NCI-H2171 (cell line): ENCODE measurements around the gene MELTF.
"Not testable (repeated sequence)": the region's sequence is repeated elsewhere in the genome, so short reads cannot be mapped to it uniquely, and the experiment has no call there.

Experiments used
- DNase-seq: peaks from one replicate; lab custom pipeline; 2025; lab: John Stamatoyannopoulos, UW

MELTF gene

DNA sequence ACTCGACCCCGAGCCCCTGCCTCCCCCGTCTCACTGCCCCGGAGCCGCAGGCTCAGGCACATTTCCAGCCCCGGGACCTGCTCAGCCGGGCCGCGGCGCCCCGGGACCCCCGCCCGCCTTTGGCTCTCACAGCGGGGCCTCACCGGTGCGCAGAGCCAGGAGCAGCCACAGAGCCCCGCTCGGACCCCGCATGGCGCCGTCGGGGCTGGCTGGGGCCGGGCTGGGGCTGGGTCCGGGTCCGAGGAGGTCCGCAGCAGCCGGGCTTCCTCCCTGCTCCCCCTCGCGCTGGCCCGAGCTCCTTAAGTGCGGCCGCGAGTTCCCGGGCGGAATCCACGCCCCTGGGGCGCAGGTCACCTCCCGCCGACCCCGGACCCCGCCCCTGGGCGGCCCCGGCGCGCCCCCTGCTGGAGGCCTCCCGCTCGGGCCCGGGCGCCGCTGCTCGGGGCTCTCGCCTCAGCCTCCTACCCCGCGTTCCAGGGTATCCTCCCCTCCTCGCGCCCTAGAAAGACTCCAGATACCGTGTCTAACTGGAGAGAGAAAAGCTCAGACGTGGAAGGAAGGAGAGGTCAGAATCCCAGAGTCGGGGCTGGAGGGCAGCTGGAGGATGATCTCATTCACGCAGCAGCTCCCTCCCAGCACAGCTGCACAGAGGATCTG lies at the start of gene MELTF:
Gene MELTF, minus strand, starts transcription at position 307 of the 657 bp plus-strand sequence. Its CDS starts 115 bp downstream, at position 192.
- peak; percentile 47 for DNase-seq

DNA sequence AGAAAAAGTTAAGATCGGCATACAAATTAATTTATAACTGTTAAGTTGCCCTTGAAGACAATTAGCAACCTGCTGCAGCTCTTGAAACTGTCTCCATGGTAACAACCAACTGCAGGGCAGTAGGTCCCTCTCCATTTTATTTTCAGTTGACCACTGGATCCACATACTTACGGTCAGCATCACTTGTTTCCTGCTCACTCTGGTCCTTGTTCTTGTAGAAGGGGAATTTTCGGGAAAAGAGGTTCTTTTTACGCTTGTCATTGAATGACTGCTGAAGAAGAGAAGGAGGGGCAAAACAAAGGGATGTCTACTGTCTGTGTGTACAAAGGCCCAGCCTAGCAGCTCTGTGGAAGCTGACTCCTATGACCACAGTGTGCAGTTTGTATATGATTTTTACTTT lies 46.8 kb upstream of the MELTF start:
- DNase-seq = no peak

DNA sequence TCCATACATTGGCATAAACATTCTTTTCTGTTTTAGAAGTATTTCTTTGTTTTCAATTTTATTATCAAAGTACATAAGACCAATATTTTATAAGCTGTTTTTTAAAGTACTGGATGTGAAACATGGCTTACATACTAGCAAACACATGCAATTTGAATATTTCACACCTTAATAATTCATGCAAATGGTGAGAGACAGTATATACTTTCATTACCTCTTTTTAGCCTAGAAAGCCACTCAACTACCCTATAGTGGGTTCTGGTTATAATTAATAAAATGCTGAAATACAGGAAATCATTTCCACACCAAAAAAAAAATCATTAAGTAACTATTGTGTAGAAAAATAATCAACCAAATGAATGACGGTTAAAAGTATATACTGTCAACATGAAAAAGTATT lies 38.5 kb upstream of the MELTF start:
- DNase-seq = no peak

DNA sequence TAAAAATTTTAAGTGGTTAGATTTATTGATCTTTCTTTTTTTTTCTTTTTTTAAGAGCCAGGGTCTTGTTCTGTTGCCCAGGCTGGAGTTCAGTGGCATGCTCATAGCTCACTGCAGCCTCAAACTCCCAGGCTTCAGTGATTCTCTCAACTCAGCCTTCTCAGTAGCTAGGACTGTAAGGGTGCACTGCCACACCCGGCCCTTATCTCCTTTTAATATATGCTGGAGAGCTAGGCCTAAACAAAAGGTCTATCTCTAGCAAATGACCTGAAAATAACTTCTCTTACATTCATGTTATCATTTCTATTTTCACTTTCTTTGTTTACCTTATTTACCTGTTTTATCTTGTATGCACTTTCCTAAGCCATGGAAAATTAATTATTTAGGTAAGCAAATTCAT lies 35.2 kb upstream of the MELTF start:
- DNase-seq = no peak

DNA sequence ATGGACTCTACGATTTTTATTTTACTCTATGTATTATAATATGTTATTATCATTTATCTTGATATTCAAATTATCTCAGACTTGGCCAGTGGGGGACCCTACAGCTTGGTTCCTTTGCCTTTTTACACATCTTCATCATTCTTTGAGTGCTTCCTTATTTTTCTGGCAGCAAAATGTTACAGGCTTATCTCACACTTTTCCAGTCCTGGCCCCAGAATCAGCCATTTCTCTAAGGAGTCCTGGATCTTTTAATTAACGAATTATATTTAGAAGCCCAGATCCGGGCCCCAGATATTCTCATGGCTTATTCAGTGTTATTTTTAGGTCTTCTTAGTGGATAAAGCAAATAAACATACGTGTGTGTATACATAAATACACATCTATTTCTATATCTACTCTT lies 32.8 kb upstream of the MELTF start:
- DNase-seq = no peak

DNA sequence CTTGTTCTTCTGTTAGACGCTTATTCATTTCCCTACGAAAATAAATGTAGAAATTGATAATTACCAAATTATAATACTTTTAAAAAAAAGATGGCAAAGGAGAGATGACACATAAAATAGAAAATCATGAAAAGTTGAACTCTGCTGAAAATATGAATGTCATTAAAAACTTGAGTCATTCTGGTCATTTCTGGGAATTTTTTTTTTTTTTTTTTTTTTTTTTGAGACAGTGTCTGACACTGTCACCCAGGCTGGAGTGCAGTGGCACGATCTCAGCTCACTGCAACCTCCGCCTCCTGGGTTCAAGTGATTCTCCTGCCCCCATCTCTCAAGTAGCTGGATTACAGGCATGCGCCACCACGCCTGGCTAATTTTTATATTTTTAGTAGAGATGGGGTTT lies 22.0 kb upstream of the MELTF start:
- not testable (repeated sequence) for DNase-seq

DNA sequence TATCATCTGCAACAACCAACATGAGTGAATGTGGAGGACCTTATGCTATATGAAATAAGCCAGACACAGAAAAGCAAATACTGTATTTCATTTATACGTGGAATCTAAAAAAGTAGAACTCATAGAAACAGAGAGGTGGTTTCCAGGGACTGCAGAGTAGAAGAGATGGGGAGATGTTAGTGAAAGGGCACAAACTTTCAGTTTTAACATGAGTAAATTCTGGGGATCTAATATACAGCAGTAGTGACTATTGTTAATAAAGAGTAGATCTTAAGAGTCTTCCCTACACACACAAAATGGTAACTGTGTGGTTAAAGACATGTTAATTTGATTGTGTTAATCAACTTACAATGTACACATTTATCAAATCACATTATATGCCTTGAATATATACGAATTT lies 20.9 kb upstream of the MELTF start:
- no peak for DNase-seq

DNA sequence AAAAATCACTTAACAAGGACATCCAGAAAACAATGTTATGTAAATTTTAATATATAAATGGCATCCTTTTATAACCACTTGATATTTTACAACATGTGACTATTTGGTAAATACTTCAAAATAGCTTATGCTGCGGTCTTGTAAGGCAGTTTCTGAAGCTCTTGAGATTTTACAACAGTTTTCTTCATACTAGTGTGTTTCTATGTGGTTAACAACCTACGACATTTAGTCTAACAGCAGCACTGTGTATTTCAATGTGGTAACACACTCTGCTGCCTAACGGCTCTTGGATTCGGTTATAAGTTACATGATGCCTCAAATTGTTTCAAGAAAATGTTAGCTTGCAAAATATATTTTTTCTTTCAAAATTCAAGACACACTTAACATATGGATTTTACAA lies 12.9 kb upstream of the MELTF start:
- DNase-seq = no peak

DNA sequence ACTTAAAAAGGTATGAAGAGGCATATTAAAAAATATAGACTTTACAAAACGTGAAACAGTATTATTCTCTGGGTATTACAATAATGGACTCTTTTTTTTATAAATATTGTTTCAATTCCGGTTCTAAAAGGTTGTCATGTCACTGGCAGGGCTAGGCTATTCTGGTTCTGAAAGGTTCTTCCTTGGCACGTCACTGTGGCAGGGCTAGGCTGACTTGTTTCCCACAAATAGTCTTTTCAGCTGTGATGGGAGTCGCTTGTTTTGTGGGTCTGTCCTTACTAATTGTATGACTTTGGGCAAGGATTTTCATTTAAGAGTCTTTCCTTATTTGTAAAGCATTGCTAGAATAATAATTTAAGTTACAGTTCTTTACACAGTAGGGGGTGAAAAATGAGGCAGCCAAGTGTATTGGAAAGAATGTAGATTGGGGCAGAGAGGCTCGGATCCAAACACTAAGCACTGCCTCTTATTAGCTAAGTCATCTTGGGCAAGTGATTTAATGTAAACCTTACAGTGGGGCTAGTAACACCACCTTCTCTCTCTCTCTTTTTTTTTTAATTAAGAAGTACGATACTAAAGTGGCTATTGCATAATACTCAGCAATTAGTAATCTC lies 12.4 kb upstream of the MELTF start:
- no peak for DNase-seq

DNA sequence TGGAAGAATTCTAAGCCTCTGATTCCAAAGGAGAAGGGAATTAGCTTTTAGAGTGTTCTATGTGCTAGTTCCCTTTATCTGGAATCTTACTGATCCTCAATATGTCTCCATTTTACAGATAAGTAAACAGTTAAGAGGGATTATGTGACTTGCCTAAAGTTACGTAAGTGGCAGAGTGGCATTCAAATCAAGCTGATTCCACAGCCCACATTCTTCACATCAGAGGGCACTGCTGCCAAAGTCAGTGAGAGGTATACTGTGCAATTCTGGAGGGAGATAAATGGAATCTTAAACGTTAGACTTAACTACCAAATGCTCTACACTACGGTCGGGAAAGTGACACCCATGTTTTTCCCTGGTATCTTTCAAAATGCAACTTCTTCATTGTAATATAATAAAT lies 11.0 kb upstream of the MELTF start:
- no peak for DNase-seq

DNA sequence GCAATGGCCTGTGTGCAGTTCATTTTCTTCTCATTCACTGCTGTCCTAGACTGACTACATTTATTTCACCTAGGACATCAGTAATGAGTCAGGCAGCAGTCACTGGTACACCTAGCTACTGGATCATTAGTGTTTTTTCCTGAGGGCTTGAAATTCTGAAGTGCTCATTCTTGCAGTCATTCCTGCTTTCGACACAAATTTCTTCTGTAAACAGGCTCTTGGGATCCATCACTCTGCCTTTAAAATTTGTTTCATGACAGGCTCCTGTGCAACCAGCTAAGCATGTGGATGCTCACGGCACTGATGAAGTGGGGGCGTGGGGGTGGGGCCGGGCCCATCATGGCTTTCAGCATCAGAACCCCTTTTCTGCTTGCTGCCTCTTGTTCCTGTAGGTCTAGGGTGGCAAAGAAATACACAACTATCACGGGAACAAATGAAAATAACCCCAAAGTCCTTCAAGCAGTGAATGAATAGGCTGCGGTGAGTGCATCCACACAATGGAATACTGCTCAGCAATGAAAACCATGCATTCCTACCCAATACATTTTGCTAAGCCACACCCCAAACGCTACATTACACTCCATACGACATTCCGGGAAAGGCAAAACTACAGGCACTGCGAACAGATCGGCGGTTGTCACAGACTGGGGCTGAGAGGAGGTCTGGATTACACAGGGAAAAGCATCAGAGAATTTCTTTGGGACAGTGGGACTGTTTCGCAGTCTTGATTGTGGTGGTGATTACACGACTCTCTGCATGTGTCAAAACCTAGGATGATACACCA lies 9.3 kb upstream of the MELTF start:
- DNase-seq = no peak

DNA sequence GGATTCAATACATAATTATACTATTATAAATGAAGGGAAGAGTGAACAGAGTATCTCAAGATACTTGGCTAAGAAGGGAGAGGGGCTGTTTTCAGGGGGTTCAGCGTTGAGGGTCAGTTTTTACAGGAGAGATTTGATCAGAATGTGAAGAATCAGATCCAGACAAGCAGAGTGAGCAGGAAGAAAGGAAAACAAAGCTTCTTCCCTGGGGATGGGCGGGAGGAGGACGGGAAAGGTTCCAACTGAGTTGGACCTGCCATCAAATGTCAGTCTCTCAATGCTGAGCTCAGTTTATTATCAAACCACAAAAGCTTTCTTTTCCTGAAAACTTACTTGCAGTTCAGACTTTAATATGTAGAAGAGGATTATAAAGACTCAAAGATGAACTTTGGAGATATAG lies 6.0 kb upstream of the MELTF start:
- no peak for DNase-seq

DNA sequence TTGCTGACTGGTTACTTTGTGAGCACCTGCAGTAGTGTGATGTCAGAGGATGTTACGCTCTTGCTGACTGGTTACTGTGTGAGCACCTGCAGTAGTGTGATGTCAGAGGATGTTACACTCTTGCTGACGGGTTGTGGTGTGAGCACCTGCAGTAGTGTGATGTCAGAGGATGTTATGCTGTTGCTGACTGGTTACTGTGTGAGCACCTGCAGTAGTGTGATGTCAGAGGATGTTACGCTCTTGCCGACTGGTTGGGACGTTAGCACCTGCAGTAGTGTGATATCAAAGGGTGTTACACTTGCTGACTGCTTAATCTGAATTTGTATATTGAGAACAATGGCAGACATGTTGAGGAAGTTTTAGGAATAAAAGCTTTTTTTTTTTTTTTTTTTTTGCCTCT lies 5.2 kb upstream of the MELTF start:
- DNase-seq = not testable (repeated sequence)

DNA sequence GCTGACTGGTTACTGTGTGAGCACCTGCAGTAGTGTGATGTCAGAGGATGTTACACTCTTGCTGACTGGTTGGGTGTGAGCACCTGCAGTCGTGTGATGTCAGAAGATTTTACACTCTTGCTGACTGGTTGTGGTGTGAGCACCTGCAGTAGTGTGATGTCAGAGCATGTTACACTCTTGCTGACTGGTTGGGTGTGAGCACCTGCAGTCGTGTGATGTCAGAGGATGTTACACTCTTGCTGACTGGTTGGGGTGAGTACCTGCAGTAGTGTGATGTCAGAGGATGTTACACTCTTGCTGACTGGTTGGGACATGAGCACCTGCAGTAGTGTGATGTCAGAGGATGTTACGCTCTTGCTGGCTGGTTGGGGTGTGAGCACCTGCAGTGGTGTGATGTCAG lies 4.1 kb upstream of the MELTF start:
- not testable (repeated sequence) for DNase-seq

DNA sequence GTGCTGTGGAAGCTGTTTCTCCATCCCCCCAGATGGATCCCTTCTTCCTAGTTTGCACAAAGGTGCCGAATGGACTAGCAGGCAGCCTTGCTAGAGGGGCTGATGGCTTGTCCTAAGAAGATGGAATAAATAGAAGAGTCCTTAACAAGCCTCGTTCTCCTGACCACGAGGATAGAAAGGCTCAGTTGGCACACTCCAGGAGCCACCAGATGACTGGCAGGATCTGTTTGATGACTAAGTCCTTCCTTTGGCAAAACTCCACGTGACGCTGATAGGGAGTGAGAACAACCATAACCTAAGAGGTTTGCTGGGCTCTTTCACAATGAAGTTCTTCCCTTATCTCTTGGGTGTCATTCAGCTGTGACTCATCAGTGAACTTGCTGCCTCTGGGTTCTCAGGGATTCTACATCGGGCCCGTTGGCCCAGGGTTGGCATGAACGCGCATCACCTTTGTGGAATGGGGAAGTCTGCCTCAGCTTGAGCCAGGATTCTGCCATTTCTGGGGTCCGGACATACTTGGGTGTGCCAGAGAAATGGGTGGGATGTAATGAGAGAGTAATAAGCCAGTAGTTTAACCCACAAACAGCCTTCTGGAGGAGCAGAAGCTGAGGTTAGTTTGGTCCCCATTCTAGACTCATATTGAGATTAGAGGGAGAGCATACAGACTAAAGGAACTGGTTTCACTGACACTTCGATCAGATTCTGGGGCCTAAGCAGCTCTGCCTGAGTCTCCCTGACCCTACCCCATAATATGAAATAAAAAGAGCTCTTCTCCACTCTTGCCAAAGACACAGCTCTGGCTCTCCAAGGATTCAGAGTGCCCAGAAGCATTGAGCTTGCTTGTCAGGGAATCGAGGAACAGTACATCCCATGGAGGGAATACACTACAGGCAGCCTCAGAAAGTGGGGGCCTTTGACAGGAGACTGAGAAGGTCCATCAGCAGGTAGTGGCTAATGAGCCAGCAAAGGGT lies 2.0 kb upstream of the MELTF start:
- DNase-seq = no peak

DNA sequence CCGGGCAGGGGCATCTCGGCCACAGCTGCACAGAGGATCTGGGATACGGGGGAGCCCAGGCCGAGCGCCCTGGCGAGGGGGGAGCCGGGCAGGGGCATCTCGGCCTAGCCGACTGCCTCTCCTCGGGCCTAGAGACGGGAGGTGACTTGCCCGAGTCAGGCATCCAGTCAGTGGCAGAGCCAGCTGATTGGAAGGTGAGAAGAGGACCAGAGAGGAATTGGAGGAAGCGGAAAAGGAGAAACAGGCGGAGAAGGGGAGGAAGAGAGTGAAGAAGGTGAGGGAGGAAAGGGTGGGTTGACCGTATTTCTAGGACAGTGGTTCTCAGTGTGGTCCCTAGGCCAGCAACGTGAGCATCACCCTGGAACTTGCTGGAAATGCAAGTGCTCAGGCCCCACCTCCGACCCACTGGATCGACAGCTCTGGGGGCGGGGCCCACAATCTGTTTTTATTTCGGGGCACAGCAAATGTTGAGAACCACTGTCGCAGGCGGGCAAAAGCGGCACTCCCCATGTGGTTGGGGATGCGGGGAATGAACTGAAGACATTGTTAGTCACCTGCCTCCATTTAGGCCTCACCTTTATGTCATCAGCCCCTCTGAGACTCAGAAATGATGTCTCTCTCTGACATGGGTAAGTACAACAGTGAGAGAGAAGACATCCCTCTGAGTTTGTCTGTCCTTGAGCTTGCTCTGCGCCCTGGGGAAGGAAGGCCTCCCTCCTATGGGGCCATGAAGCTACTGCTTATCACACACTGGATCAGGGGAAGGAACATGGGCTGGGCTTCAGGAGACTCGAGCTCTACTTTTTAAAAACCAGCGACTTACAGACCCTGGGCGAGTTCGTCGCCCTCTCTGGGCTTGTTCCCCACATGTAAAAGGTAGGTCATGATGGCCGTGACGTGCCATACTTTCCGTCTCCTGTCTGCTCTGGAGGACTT lies 1.0 kb upstream of the MELTF start:
- DNase-seq = no peak

DNA sequence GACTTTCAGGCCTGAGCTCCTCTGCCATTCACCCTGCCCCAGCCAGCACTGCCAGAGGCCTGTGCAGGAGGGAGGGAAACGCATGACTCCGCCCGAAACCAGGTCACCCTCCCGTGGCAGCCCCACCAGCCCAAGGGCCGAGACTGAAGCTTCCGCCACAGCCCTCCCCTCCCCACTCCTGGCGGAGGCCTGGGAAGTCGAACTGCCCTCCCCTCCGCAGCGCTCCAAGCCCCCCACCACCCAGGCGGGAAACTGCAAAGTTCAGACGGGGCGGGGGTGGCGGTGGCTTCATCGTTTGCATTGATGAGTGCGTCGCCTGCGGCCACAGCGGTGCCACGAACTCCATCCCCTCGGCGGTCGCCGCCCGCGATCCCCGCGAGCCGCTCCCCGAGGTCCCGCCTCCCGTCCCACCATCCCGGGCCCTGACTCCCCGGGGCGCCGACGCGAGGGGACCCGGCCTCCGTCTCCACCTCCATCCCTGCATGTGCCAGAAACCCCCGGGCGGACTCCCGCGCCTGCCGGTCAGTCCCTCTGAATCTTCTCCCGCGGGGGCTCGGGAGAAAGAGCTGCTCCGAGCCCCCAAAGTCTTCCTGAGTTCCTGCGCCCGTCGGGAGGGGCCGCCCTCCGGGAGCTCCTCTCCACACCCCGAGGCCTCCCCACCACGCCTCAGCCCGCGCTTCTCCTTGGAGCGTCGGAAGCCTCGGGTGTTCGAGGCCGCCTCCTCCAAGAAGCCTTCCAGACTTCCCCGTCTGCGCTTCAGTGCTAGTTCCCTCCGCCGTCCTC lies 698 bp downstream of the MELTF start:
- peak; percentile 24 for DNase-seq

DNA sequence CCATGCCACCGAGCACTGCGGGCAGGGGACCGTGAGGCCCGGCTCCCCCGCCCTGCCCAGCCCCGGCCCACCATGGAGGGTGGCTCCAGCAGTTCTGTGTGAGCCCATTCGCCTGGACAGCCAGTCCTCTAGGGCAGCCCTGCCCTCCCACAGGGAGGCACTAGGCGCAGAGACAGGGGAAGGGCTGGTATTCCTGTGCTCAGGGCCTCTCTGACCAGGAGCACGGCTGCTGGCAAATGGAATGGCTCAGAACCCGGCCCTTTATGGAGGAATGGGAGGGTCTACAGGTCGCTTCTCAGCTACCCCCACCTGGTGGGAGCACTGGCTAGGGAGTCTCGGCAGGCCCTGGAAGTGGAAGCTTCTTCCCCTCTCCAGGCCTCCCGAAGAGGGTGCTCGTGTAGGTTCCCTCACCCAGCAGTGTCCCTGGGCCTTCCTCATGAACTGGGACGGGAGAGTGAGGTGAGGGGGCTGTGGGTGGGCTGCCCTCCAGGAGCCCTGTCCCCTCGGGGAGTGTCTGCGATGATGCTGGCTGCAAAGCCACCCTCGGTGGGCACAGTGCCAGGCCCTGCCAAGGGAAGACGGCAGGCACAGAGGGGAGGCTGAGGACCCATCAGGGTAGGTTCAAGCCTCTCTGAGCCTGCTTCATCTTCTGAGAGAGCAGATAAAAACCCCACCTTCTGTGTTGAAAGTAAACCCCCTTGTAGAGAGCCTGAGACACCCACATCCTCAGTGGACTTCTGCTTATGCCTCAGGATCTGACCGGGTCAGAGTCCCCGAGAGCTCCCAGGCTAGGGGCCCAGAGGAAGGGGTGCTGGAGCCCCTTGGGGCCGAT lies 1.5 kb downstream of the MELTF start:
- DNase-seq = no peak
